Tibial nerve (tissue), 4 donors: ENCODE data around the gene CACNG7.

Source experiments
- CTCF ChIP-seq, 5 experiments: fragments of 200-600 bp in 3 of 5; fragments of 450-650 bp in 2 of 5; sonication (generic) in 3 of 5; IDR thresholded peaks; one replicate each; pipeline ENCODE4 v1.5.1; 2016 to 2019; ENCODE audit warnings: antibody characterized with exemption in 5 of 5, mild to moderate bottlenecking in 3 of 5, moderate library complexity in 2 of 5
- EP300 ChIP-seq, 2 donors: sonication (generic); formaldehyde crosslinking; IDR thresholded peaks; one replicate each; pipeline ENCODE4 v1.6.1; 2017; ENCODE audit warnings: antibody characterized with exemption in 2 of 2, mild to moderate bottlenecking in 1 of 2
- POLR2A ChIP-seq, 2 donors: fragments of 450-650 bp; IDR thresholded peaks; one replicate each; pipeline ENCODE4 v1.6.1; 2017; ENCODE audit warnings: antibody characterized with exemption in 2 of 2, mild to moderate bottlenecking in 2 of 2, moderate library complexity in 2 of 2

- TF ChIP-seq CTCF (IDR thresholded peaks at IDR 0.05) (no peak), EP300 (IDR thresholded peaks at IDR 0.05) (no peak), POLR2A (IDR thresholded peaks at IDR 0.05) (no peak)
These were observed 8.8 kb upstream of the CACNG7 start for GRCh38 chr19:53900191-53900860.
